ENCODE measurements around the gene SLC25A14. TPM values are rescaled to one million over a fixed set of nuclear protein-coding genes. Genes with fewer than 3 reads are reported as not detected.

The SLC25A14 gene
- total RNA-seq, 2 experiments from 2014 or later = 14.0 to 16.0 TPM

DNA sequence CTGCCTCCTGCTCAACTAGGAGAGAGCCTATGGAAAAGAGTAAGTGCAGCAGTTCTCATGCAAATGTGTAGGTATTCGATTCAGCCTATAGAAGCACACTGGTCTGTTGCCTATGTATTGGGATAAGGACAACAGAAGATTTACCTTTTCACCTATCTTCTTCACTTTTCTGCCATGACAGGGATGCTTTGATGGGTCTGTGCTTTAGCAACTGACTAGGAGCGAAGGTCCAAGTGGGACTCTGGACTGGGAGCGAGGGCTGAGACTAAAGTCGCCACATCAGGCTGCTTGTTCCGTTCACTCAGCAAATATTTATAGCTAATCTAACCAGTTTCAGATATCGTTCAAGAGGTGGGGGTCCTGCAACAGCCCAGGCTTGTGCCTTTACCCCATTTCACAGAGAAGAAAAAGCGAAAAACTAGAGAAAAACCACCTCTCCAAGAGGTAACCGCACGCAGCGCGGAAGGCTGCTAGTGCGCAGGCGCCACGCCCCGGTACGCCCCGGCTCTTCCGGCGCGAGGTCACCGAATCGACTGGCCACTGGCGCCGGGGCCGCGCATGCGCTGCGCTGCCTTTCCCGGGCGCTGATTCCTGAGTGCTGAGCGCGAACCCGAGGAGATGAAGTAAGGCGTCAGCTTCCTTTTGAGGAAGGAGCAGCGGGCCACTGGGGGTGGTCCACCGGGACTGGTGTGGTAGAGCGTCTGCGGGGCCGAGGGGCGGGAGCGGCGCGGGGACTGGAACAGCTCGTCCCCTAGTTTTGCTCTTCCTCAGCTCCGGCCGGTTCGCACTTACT lies 61.9 kb downstream of the SLC25A14 start, which contains the start of gene RBMX2:
RBMX2 (plus strand) TSS at position 573 of the 793 bp plus-strand sequence; CDS start at position 619, 46 bp downstream.
- H3K9me3 Mint-ChIP-seq = no peaks in the 10 kb centered on the region
- peaks cover 10% of the 10 kb centered on the region for H3K27me3 Mint-ChIP-seq
- peak; percentile 79 for DNase-seq
- H3K27ac Mint-ChIP-seq = peak within 1 kb of the TSS; percentile 88
- H3K36me3 Mint-ChIP-seq = peaks cover 10% of the 10 kb centered on the region
- POLR2A ChIA-PET = interaction anchor here (0.7 kb wide), 1 partner anchor 62 kb away, joined by 3 read pairs; the partner anchor contains the start of gene SLC25A14
- peak; percentile 95 for ATAC-seq (ENCODE audit: low read depth)
- peaks cover 11% of the 10 kb centered on the region for H3K4me1 Mint-ChIP-seq
- peak within 1 kb of the TSS; percentile 99 for H3K4me3 Mint-ChIP-seq

DNA sequence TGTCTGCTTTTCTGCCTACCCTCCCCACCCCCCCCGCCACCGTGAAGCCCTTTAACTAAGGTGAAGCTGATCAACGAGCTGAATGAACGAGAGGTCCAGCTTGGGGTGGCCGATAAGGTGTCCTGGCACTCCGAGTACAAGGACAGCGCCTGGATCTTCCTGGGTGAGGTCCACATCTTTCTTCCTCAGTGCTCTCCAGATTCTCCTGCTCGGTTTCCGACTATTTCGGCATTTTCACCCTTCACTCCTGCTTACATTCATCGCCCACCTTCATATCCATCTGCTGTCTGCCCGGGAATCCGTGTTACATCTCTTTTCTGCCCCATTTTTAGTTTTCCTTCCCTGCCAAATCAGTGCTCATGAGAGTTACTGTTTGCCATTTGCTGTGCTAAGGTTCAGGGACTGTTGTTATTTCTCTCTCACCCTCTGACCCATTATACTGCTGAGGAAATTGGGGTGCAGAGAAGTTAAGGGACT lies 62.5 kb downstream of the SLC25A14 start:
- Mint-ChIP-seq H3K27me3 (peaks cover 3% of the 10 kb centered on the region), H3K4me1 (peaks cover 11% of the 10 kb centered on the region), H3K27ac (peak overlapping the region; percentile 88), H3K36me3 (peaks cover 10% of the 10 kb centered on the region), H3K4me3 (peak overlapping the region; percentile 99), H3K9me3 (no peaks in the 10 kb centered on the region)
- ATAC-seq (ENCODE audit: low read depth) (no peak), DNase-seq (no peak)
- POLR2A ChIA-PET = interaction anchor here (0.7 kb wide), 1 partner anchor 62 kb away, joined by 3 read pairs; the partner anchor contains the start of gene SLC25A14

DNA sequence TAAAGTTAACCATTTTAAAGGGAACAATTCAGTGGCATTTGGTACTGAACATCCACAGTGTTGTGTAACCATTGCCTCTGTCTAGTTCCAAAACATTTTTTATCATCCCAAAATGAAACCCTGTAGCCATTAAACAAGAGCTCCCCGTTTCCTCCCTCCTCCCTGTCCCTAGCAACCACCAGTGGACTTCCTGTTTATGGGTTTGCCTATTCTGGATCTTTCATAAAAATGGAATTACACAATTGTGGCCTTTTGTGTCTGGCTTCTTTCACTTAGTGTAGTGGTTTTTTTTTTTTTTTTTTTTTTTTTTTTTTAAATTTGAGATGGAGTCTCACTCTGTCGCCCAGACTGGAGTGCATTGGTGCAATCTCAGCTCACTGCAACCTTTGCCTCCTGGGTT lies 73.7 kb downstream of the SLC25A14 start:
- Mint-ChIP-seq H3K27me3 (no peaks in the 10 kb centered on the region), H3K9me3 (no peaks in the 10 kb centered on the region)

DNA sequence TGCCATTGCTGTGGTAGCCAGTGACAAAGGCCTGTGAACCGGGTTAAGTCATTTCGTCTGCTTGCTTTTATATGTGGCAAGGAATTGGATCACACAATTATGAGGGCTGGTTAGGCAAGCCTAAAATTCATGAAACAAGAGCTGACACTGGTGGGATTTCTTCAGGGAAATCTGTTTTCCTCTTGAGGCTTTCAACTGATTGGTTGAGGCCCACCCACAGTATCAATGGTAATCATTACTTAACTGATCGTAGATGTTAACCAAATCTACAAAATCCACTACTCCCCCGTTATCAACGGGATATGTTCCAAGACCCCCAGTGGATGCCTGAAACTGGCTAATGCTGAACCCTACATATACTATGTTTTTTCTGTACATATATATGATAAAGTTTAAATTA lies 75.1 kb downstream of the SLC25A14 start:
- POLR2A ChIA-PET = no interaction called here
- H3K4me1 Mint-ChIP-seq = no peaks in the 10 kb centered on the region
- H3K27ac Mint-ChIP-seq = no peak overlapping the region
- H3K4me3 Mint-ChIP-seq = no peak overlapping the region
- ATAC-seq (ENCODE audit: low read depth) = no peak
- no peaks in the 10 kb centered on the region for H3K27me3 Mint-ChIP-seq
- H3K36me3 Mint-ChIP-seq = peaks cover 12% of the 10 kb centered on the region
- H3K9me3 Mint-ChIP-seq = no peaks in the 10 kb centered on the region
- DNase-seq = no peak

More for the DNA sequence above, 73.7 kb downstream of the SLC25A14 start:
- Mint-ChIP-seq H3K4me3 (no peak overlapping the region), H3K4me1 (no peaks in the 10 kb centered on the region), H3K36me3 (peaks cover 17% of the 10 kb centered on the region), H3K27ac (no peak overlapping the region)
- ATAC-seq (ENCODE audit: low read depth) (no peak), DNase-seq (no peak)
- POLR2A ChIA-PET = no interaction called here

DNA sequence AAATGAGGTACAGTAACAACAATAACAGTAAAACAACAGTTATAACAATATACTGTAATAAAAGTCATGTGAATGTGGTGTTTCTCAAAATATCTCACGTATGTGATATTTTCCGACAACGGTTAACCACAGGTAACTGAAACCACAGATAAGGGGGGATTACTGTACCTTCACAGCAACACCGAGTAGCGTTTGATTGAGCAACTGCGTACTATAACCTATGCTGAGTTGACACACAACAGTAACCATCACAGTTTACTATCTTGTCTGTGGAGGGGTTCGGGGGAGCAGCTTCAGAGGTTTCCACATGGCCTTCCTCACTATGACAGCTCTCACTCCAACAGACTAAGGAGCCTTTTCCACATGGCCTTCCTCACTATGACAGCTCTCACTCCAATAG lies 75.5 kb downstream of the SLC25A14 start:
- Mint-ChIP-seq H3K36me3 (peaks cover 12% of the 10 kb centered on the region), H3K27me3 (no peaks in the 10 kb centered on the region), H3K9me3 (no peaks in the 10 kb centered on the region), H3K4me1 (no peaks in the 10 kb centered on the region), H3K4me3 (no peak overlapping the region), H3K27ac (no peak overlapping the region)
- ATAC-seq (ENCODE audit: low read depth) (no peak), DNase-seq (no peak)
- POLR2A ChIA-PET = no interaction called here

DNA sequence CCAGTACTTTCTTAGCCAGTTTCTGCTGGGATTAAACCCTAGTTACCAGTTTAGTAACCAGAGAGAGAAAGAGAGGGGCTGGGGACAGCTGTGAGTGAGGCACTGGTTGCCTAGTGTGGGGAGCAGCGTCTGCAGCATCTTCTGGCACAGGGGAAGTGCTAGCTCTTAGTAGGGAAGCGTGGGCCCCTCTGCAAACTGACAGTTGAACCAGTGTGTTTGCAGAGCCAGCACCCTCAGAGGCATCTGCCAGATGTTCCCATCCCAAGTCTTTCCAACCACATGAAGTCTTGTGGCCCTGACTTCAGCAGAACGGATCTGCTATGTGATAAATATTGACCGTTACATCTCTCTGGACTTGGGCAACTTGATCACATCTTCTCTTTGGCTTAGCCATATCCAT lies 77.1 kb downstream of the SLC25A14 start:
- ATAC-seq (ENCODE audit: low read depth) = no peak
- Mint-ChIP-seq H3K4me3 (no peak overlapping the region), H3K36me3 (peaks cover 8% of the 10 kb centered on the region), H3K27me3 (no peaks in the 10 kb centered on the region), H3K27ac (no peak overlapping the region), H3K9me3 (no peaks in the 10 kb centered on the region), H3K4me1 (no peaks in the 10 kb centered on the region)
- no peak for DNase-seq
- POLR2A ChIA-PET = no interaction called here

DNA sequence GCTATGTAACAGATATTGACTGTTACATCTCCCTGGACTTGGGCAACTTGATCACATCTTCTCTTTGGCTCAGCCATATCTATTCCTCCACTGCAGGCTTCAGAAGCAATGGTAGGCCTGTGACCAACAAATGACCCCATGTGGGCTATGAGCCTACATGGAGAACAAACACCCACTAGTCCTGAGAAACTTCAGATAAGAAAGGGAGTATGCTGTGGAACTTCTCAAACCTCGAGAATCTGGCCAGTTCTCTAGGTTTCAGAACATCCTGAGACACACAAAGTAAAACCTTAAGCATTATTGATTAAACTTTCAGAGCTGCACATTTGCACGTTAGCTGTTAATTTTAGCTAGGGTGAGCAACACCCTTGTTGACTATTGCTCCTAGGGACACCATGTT lies 78.3 kb downstream of the SLC25A14 start:
- H3K9me3 Mint-ChIP-seq = no peaks in the 10 kb centered on the region
- POLR2A ChIA-PET = no interaction called here
- peaks cover 4% of the 10 kb centered on the region for H3K36me3 Mint-ChIP-seq
- ATAC-seq (ENCODE audit: low read depth) (no peak), DNase-seq (no peak)
- no peak overlapping the region for H3K4me3 Mint-ChIP-seq
- no peaks in the 10 kb centered on the region for H3K4me1 Mint-ChIP-seq
- H3K27me3 Mint-ChIP-seq = no peaks in the 10 kb centered on the region
- H3K27ac Mint-ChIP-seq = no peak overlapping the region

DNA sequence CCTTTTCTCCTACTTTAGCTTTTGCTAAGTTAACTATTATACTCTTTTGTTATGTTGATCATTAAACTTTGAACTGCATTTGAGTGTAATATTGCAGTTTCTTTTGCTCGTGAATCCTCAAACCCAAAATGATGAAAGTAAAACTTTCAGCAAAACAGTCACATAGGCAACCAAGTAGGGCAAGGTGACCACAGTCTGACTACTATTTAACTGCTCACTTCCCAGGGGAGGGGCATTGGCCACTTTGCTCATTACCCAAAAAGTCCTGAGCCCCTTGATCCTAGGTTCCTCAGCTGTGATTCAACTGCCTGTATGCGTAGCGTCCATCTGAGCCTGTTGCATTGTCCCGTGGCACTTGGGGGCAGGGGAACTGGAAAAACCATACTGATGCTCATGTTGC lies 79.0 kb downstream of the SLC25A14 start:
- DNase-seq (no peak), ATAC-seq (ENCODE audit: low read depth) (no peak)
- Mint-ChIP-seq H3K4me3 (no peak overlapping the region), H3K27me3 (no peaks in the 10 kb centered on the region), H3K4me1 (no peaks in the 10 kb centered on the region), H3K9me3 (no peaks in the 10 kb centered on the region), H3K36me3 (peaks cover 4% of the 10 kb centered on the region), H3K27ac (no peak overlapping the region)
- POLR2A ChIA-PET = no interaction called here

DNA sequence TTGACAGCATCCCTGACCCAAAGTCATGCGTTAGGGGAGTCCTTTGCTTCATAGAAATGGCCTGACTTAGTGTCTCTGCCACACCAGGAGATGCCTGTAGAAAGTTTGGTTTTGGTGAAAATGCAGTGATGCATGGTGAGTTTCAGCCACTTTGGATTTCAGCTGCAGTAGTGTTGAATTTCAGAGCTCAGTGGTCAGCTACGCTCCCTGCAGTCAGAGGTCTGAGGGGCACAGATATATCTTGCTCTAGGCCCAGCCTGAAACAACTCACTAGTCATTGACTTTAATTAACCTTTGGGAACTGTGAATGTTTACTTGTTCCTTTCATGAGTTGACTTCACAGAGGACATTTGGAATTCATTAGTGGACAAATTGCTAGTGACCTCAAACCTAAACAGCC lies 79.5 kb downstream of the SLC25A14 start:
- H3K36me3 Mint-ChIP-seq = peaks cover 1% of the 10 kb centered on the region
- H3K4me1 Mint-ChIP-seq = no peaks in the 10 kb centered on the region
- no peak overlapping the region for H3K27ac Mint-ChIP-seq
- H3K27me3 Mint-ChIP-seq = no peaks in the 10 kb centered on the region
- POLR2A ChIA-PET = no interaction called here
- ATAC-seq (ENCODE audit: low read depth) = no peak
- DNase-seq = no peak
- H3K4me3 Mint-ChIP-seq = no peak overlapping the region
- no peaks in the 10 kb centered on the region for H3K9me3 Mint-ChIP-seq

Other genes with a start within 250 kb of the SLC25A14 start
- gene ELF4, start 229.4 kb upstream of the SLC25A14 start, total RNA-seq = 10 to 100 TPM; 38.4 to 41.0 TPM
- gene AIFM1, start 174.1 kb upstream of the SLC25A14 start, total RNA-seq = 10 to 100 TPM; 35.9 to 37.4 TPM
- gene RAB33A, start 168.0 kb upstream of the SLC25A14 start, total RNA-seq = 10 to 100 TPM; 30.7 to 33.1 TPM
- gene ZNF280C, start 71.0 kb upstream of the SLC25A14 start, total RNA-seq = 1 to 10 TPM; 5.0 to 5.6 TPM
- not detected for gene GPR119, start 45.8 kb downstream of the SLC25A14 start, total RNA-seq
- gene RBMX2, start 62.1 kb downstream of the SLC25A14 start, total RNA-seq = 10 to 100 TPM; 28.0 to 29.1 TPM

All from activated naive CD8-positive, alpha-beta T cell treated with anti-CD3 and anti-CD28 coated beads, Interleukin-2, amount 10 ng/mL, durations not matched to agents 7 days and 5 days (primary cell).